ENCODE data around the gene SERP2.

SERP2 gene

GRCh38 chr13:44413095-44413494 lies 39.5 kb downstream of the SERP2 start:
- no peak for DNase-seq

- DNase-seq: no peak
Observed at GRCh38 chr13:44414716-44415115, 41.1 kb downstream of the SERP2 start.

GRCh38 chr13:44415815-44416214 lies 42.2 kb downstream of the SERP2 start:
- no peak for DNase-seq

- DNase-seq: no peak
Observed at GRCh38 chr13:44416301-44416700, 42.7 kb downstream of the SERP2 start.

- no peak for DNase-seq
Observed at GRCh38 chr13:44416744-44417143, 43.1 kb downstream of the SERP2 start.

- DNase-seq: no peak
Observed at GRCh38 chr13:44417446-44417845, 43.8 kb downstream of the SERP2 start.

- DNase-seq: no peak
Observed at GRCh38 chr13:44417876-44418275, 44.3 kb downstream of the SERP2 start.

GRCh38 chr13:44420376-44421220 lies 47.0 kb downstream of the SERP2 start:
- no peak for DNase-seq

GRCh38 chr13:44421853-44422525 lies 48.4 kb downstream of the SERP2 start:
- no peak for DNase-seq

- DNase-seq: no peak
Observed at GRCh38 chr13:44422755-44423643, 49.4 kb downstream of the SERP2 start.

GRCh38 chr13:44423824-44424223 lies 50.2 kb downstream of the SERP2 start:
- no peak for DNase-seq

- DNase-seq: no peak
Observed at GRCh38 chr13:44425041-44425814, 51.6 kb downstream of the SERP2 start.

GRCh38 chr13:44425815-44426078 lies 52.1 kb downstream of the SERP2 start:
- no peak for DNase-seq

GRCh38 chr13:44426461-44426860 lies 52.8 kb downstream of the SERP2 start:
- no peak for DNase-seq

- no peak for DNase-seq
Observed at GRCh38 chr13:44429311-44429710, 55.7 kb downstream of the SERP2 start.

GRCh38 chr13:44431150-44431549 lies 57.5 kb downstream of the SERP2 start:
- DNase-seq: no peak

- no peak for DNase-seq
Observed at GRCh38 chr13:44432650-44433049, 59.0 kb downstream of the SERP2 start.

GRCh38 chr13:44433863-44434765 lies 60.5 kb downstream of the SERP2 start:
- DNase-seq: no peak

- no peak for DNase-seq
Observed at GRCh38 chr13:44434766-44435141, 61.1 kb downstream of the SERP2 start.

- peak; percentile 95 for DNase-seq
Observed at GRCh38 chr13:44435142-44435918, 61.7 kb downstream of the SERP2 start.

- DNase-seq: no peak
Observed at GRCh38 chr13:44435919-44436510, 62.4 kb downstream of the SERP2 start.
